Amniotic stem cell (primary cell): ENCODE measurements around the gene MOK.

Experiments
- DNase-seq: peaks from one replicate; lab custom pipeline; 2025; lab: John Stamatoyannopoulos, UW

Gene MOK

DNA sequence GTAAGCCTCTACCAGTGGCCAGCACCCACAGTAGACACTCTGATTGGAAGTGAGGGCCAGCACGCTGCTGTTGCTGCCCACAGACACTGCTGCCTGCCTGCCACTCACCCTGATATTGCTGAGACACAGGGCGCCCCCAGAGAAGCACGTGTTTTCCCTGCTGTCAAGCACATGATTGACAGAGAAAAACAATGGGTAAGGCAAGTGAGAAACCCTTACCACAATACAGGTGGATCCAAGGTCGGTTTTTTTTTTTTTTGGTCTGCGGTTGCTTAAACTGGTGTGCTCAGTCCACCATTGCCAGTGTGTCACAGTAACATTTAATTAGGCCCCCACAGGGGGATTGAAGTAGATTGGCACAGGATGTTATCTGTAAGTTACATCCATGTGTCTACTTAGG, 99.4 kb downstream of the MOK start:
- no peak for DNase-seq

DNA sequence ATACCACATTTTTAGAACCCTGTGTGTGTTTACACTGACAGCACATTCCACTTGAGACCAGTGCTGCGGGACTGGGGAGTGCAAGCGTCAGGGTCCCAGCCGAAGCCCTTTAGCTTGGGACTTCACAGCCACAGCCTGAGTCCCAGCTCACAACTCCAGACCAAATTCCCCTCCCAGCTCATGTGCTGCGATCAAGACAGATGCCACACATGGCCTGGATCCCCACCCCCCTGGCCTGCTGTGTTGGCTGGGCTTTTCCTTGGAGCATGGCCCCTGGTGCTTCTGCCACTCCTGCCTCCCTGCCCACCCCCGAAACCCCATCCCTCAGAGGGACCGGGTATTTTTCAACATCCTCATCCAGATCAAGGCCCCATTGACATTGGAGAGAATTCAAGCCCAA, 101.6 kb downstream of the MOK start:
- no peak for DNase-seq

DNA sequence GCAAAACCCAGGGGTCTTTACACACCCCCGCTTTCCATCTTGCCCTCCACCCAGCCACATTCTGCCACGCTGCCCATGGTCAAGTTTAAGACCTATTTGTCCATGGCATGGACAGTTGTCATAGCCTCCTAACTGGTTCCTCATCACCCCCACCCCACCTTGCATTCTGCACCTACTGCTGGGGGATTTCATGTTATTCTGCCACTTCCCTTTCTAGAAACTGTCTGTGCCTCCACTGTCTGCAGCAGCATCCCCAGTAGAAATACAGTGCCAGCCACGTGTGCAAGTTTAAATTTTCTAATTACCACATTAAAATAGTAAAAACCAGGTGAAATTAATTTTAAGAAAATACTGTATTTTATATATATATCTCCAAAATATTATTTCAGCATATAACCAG, 102.0 kb downstream of the MOK start:
- no peak for DNase-seq

DNA sequence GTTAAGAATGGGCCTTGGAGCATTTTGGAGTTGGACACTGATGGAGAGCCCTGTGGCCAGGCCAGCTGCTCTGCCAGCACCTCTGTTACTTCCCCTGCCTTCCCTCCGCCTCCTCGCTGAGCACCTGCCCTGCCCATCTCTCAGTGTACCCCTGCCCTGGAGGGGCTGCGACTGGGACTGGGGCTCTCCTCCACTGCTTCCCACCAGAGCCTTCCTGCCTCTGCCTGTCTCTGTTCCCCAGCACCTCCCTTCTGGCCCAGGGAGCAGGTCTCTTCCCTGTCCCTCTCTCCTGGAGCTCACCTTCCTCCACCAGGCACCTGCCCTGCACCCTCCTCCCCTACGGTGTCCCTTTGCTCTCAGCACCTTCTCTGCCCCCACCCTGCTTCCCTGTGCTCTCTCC, 103.2 kb downstream of the MOK start:
- DNase-seq = no peak

DNA sequence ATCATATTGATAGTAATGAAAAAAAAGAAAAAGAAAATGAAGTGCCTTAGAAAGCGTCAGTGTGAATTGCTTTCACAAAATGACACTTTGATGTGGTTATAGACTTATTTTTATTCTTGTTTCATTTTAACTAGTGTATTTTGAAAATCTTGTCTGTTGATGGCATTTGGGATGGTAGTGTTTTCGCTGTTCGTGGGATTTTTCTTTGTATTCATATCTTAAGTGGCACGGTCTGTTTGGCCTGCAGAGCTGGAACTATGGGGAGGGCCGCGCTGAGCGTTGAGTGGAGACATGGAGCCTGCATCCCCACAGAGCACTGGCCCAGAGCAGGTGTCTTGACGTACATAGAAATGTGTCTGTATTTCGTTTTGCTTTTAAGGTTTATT, 103.6 kb downstream of the MOK start:
- DNase-seq = no peak

DNA sequence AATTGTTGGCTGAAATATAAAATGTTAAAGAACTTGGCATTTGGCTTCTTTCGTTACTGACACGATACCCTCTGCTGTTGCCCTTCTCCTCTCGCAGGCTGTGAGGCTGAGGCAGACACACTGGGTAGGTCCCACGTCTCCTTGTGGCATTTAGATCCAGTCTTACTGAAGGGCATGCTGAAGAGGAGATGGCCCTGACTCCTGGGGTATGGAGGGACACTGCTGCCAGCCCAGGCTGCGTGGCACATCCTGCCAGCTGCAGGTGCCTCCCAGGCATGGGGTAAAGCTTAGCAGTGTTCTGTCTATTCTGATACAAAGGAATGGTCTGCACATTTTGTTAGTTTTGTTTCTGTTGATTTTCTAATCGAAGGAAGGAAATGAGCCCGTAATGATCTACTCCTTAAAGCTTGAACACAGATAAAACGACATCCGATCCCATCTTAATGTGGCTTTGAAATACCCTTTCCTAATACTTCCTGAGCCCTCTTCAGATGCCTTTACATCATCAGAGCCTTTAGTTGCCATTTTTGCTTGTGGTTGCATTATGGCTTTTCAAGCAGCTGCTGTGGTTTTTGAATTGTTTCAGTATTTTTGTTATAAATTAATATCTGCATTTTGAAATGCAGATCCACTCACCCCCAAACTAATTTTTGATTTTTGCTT, 104.1 kb downstream of the MOK start:
- DNase-seq = no peak

DNA sequence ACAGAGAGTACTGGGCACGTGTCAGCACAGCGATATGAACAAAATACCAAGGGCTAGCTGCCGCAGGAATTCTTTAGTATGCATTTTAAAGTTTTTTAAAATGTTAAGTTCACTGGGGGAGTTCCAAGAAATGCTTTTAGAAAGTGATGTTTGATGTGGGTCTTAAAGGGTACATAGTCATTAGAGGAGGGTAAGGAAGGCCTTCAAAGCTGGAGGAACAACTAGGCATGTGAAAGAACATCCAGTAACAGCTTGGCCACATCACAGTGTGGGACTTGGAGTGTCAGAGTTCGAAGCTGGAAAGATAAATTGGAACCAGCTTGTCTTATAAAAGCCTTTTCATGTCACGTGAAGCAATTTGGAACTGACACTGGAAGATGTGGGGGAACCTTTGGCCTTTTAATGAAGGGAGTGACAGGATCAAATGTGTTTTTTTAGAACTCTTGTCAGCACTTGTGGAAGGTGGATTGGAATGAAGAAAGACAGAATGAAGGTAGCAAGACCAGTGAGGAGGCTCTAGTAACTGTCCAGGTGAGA, 107.6 kb downstream of the MOK start:
- DNase-seq = no peak

DNA sequence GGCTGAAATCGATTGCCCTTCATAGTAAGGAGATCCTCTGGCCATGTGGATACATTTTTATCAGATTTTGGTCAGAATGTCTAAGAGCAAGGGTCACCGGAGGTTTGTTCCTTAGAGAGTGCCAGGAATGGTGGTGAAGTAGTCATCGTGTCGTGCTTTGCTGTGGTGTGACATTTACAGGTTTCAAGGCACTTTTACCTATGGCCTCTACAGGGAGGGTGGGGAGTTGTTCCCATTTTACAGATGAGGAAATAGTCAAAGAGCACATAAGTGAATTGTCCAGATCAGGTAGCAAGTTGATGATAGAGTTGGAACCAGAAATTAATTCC, 108.1 kb downstream of the MOK start:
- no peak for DNase-seq

DNA sequence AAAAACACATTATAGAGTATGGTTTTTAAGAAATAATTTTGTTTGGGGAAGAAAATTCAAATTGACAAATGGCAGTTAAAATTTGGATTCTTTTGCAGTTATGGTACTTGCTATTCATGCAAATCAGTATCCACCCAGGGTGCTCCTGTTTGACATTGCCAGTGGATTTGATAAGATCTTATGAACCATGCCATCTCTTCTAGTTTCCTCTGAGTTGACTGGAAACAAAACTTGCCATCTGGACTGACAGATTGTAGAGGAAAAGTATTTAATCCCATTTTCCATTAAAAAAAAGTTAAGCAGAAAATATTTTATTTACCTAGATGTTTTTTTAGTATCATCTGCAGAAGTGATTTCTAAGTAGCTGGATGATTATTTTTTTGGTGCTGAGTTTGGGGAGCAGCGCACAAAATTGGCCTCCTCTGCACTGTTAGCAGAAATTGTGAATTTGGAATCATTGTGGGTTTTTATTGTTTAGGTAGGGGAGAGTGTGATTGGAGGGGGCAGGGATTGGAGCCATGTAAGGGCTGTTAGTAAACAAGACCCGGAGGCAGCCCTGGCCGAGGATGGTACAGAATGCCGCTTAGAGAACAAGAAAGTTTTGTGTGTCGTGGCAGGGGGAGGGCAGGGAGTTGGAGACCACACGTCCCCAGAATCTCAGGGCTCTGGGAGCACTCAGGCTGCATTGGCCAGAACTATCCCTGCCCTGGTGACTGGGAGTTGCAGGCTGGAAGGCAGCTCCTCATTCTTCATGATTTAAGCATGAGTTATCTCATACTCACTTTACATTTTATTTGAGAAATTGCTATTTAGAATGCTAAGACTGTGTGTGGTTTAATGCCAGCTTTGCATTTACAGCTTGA, 108.7 kb downstream of the MOK start:
- DNase-seq = no peak

DNA sequence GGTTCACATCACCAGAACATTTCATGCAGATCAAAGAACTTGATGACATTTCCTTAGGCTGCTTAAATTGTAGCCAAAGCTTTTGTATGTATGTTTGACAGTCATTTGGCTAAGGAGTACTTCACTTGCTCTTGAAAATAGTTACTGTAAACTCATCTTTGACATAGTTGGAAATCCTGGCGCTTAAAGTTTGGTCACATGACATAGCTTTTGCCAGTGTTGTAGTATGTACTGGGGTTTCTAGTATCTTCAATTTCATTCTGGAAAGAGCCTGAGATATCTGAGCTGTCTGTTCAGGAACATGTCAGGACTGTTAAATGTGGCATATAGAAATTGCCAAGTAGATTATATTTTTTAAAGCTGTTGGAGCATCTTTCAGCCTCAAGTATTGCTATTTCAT, 109.5 kb downstream of the MOK start:
- DNase-seq = no peak

DNA sequence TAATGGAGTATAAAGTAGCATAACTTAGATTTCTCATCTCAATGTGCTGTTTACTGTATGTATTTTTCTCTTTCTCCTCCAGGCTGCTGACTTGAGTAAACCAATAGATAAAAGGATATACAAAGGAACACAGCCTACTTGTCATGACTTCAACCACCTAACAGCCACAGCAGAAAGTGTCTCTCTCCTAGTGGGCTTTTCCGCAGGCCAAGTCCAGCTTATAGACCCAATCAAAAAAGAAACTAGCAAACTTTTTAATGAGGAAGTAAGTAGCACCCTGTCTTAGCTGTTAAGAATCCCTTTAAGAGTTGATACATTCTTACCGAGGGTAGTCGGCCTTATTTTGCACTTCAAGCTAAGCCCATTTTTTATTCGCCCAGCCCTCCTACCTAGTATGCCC, 110.1 kb downstream of the MOK start:
- no peak for DNase-seq

DNA sequence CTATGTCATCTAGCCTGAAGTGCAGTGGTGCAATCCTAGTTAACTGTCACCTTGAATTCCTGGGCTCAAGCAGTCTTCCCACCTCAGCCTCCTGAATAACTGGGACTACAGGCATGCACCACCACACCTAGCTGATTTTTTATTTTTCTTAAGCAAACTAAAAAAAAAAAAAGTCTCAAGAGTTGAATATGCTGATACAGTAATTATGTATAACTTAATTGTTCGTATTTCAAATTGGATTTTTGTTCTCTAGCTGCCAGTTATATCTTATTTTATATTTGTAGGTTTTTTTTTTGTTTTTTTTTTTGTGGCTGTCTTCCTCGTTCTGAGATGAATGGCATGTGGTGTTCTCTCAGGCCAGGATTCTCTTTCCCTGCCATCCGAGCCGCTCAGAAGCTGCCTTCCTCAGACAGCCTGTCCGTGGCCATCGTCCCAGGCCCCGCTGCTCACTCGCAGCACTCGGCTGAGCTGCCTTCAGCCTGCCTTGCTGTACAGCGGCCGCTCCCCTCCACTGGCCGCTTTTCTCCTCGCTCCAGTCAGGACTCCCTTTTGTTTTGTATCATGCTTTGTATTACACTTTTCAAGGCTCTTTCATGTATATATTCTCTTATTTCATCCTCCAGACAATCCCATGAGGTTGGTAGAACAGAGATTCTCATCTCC, 112.0 kb downstream of the MOK start:
- DNase-seq = no peak

DNA sequence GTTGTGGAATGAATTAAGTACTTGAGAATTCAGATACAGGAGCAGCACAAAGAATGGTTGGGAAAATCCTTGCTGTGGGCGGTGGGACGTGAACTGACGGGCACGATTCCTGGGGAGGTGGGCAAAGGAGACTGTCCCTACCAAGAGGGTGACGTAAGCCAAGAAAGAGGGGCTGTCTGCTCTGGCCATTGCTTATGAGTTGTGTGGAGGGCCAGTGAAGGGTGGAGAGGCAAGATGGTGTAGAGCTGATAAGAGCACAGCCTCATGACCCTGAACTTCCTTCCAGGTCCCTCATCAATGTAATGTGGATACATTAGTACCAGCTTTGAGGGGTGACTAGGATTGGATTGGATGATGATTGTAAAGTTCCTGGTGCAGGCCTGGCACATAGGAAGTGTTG, 115.1 kb downstream of the MOK start:
- DNase-seq = no peak

DNA sequence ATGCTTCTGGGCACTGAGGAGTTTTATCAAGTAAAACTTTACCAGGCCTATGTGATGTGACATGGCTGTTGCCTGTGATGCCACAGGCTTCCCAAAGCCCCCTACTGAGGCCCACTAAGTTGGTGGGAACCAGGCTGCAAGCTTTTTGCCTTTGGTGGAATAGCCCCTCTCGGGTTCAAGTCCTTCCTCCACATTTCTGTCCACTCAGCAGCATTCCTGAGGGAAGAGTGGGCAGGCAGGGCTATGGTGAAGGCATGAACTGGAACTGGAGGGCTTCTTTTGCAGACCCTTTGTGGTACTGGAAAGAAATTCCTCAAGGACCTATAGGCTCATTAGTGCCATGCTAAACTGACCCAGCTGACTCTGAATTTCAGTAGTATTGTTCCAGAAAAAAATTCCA, 116.8 kb downstream of the MOK start:
- no peak for DNase-seq

DNA sequence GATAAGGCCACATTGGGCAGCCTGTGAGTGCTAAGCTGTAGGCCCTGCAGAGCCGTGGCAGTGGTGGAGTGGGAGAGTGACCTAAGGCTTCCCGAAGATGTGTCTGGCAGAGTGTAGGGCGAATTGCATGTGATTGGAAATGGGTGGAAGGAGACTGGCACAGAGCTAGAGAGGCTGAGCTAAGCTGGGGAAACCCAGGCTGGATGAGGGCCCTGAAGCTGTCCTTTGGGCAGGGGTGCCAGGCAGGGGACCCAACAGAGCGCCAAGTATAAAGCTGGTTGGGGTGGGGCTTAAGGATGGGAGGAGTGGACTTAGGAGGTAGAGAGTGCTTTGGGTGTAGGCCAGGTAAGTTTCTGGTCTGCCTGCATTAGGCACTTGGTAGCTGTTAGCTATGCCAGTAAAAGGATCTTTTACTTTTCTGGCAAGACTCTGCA, 117.4 kb downstream of the MOK start:
- no peak for DNase-seq

DNA sequence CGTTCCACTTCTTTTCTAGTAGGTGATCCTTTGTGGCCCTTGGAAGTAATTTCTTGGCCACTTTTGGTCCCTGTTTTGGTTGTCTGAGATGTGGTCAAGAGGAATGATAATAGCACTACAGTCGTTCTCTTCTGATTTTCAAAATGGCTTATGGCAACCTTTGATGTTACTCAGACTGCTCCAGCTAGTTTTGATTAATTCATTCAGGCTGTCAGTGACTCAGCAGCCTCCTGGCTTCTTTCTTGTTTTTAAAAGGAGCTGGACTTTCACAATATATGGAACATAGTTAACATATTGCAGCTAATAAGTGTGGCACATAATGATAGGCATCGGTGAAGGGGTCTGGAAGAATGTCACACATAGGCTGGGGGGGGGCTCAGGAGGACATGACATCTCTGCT, 117.9 kb downstream of the MOK start:
- peak; percentile 34 for DNase-seq

DNA sequence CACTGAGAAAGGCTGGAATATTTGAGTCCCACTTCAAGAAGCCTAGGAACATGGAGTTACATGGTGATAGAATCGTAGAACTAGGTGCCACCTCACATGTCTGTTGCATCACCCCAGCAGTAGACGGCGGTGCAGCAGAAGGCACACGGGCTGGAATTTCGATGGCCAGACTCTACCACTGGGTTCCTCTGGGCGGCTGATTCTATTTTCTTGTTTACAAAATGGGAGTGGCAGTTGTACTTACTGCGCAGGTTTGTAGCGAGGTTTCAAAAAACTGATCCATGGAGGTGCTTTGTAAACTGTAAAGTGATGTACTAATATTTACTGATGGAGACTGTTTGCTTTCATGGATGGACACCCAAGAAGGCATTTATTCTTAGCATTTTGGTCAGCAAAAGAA, 119.6 kb downstream of the MOK start:
- no peak for DNase-seq

DNA sequence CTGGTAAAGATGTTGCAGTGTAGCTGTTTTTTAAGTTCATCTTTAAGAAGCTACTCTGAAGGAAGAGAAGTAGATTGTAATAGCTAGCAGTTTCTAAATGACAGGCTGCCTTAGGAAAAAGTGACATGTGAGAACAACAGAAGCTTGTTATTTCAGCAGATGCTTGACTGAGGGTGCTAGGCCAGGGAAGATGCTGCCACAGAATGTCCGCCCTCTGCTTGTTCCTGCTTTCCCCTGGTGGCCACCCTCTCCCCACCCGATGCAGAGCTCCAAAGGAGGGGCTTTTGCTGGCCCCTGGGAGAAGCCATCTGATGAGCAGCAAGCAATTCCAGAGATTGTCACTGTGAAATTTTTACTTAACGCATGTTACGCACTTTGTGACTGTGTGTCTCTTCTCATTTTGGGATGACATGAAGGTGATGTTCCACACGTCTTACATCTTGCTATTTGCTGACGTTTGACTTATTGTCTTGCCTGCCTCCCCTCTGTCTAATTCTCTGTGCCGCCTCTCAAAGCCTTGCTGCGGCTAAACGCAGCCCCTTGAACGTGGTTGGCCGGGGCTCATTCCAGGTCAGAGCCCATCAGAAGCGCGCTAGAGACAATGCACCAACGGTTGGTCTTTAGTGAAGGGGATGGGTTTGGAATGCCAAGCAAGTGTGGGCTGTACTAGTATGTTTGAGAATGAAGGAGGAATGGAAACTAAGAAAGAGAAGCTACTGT, 120.5 kb downstream of the MOK start:
- DNase-seq = no peak

DNA sequence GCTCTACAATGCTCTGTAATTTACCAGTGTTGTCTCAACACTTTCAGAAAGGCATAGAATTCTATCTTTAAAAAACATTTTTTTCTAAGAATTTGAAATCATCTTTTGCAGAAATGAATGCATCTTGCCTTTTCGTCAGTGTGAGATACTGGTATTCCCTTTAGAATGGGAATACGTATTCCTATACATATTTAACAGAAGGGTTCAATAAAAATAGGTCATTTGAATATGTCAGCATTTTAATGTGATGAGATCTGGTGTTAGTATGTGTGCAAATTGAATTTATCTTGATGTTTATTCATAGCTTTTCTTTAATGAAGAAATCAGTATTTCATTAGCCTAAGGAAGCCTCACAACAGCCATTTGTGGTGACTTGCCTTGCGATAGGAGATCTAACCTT, 121.1 kb downstream of the MOK start:
- DNase-seq = no peak

DNA sequence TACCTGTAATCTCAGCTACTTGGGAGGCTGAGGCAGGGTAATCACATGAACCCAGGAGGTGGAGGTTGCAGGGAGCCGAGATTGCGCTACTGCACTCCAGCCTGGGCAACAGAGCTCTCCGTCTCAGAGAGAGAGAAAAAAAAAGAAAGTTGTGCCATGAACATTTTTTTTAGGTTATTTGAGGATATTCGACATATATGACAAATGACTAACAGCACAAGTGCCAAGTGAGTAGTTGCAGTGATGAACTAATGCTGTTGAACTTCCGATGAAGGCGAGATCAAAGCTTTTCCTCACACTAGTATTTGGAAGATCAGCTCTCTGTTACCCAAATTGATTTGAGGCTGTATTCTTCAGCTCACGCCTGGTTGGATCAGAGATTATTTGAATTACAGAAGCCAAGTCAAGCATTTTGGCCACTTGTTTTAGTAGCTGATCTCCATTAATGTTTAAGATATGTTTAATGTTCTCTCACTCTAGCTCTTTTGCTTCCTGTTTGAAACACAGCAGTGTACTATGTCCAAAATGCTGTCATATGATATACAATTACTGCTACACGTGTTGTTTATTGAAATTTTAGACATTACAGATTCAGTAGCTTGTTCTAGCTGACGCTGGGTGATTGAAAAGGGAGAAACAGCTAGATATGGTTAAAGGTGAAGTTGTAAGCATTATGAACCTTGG, 121.9 kb downstream of the MOK start:
- no peak for DNase-seq

DNA sequence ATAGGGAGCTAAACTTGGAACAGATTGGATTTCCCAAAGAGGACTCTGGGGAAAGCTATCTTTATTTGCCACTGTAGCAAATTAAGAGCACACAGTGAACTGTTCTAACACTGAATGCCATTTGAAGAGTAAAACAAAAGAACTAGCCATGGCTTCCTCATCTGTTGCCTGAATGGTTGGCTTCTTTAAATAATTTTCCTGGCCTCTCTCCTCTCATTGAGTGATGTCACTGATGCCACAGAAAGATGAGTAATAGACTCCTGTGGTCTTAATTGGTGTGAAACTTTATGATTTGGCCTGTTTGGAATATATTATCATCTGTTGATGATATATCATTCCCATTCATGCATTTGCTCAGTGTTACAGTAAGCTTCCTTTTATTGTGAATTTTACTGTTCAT, 122.8 kb downstream of the MOK start:
- no peak for DNase-seq

DNA sequence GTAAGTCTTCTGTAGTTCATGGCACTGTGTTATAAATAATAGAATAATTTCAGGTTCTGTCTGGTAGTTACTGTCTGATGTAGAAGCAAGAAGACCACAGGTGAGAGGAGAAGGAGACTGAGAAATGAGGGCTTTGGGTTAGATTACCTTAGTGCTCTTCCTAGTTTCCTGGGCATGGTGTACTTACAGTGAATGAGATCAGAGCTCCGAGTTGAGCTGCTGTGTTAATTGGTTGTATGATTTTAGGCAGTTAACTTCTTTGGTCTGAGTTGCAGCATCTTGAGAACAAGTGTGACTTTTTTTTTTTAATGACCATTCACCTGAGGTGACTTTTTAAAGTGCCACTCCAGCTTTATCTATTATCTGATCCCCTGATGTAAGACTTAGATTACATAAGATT, 123.8 kb downstream of the MOK start:
- no peak for DNase-seq
